GM18951 (cell line): ENCODE results near the gene THY1.

Experiments
- POLR2A ChIP-seq: IDR thresholded peaks from 4 replicates; pipeline ENCODE4 v1.6.1; 2011; ENCODE audit warnings: mild to moderate bottlenecking; ENCODE audit not compliant: insufficient read length, insufficient read depth; ENCODE audit errors: extremely low read depth
- in situ Hi-C: fragments of 300-500 bp; cut with MboI; formaldehyde crosslinking; loops from one replicate; pipeline ENCODE4 v1.12.0; 2022; ENCODE audit warnings: low sequenced_read_pairs, mixed read lengths, inconsistent platforms; ENCODE audit not compliant: unreplicated experiment

The THY1 gene

DNA sequence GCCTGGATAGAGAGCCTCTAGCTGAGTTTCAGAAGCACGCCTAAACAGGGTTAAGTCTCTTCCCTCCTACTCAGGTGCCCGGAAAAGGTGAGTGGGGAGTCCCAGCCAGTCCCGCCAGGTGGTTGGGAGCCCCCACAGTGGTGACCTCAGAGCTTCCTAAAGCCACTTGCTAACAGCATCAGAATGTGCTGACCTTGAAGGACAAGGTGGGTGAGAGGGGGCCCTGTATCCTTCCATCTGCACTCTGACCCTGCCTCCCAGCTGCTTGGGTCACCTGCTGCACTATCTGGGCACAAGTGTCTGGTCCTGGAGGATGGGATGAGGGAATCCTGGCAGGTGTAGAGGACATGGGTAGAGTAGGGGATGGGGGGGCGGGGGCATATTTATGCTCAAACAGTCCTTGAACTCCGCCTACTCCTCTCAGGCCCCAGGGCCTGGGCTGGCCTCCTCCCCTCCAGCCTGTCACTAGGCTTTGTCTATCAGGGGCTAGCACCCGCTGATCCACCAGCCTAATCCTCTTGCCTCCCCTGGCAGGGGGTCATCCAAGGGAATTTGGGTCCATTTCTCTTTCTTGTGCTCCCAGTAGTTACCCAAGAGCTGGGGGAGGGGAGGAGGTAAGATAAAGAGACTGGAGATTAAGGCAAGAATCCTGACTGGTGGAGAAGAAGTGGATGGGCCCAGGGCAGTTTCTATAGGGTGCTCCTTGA, 44.9 kb downstream of the THY1 start:
- in situ Hi-C loops: no loop called here
- no peak for TF ChIP-seq POLR2A

DNA sequence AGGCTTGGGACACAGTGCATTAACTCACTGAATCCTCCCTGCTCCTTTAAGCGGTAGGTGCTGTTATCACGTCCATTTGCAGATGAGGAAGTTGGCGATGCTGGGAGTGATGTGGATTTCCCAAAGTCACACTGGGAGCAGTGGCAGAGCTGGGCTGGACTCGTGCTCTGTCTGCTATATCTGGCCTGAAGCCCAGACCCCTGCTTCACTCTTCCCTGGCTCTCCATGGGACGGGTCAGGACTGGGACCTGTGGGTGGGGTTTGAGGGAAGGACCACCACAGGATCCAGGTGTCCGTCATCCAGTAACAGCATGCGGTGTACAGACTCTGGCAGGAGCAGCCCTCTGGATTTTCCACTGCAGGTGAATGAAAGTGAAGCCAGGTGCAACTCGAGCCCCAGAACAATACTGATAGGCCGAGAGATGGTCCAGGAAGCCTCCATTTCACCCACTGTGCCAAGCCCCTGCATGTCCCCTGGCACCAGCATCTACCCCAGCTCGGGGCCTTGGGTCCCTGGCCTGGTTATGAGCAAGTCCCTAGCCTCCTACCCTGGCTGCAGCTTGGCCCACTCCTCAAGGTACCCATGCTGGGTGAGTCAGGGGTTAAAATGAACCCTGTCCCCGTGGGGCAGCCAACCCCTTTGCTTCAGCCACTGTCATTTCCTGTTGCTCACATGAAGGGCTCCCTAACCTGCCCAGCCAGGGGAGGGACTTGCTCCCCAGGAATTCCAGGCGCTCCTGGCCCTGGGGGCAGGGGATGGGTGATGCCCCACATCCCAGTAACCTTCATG, 45.7 kb downstream of the THY1 start:
- in situ Hi-C loops: no loop called here
- no peak for TF ChIP-seq POLR2A

DNA sequence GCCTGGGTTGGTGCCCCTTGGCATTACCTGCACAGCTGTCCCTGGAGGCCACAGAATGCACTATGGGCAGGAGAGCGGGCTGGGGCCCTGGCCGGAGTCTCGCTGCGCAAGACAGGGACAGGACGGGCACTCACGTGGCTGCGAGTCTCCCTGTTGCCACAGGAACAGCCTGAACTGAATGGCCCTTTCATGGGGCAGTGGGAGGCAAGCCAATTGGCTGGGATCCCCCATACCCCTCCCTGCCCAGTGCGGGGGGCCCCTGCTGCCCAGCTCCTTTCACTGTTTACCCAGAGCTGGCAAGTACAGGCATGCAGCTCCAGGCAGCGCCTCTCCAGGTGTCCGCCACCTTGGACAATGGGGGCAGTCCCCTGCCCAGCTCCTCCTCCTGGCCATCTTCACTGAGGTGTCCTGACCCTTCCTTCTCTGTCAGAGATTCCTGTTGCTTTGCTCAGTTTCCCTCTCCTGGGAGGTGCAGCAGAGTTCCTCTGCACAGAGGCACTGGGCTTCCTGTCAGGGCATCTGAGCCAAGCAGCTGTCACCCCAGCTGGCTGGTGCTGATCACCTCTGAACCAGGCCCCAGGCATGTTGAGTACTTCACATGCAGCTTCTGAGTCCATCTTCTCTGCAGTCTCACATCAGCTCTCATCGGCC, 46.6 kb downstream of the THY1 start:
- no peak for TF ChIP-seq POLR2A
- in situ Hi-C loops: no loop called here

DNA sequence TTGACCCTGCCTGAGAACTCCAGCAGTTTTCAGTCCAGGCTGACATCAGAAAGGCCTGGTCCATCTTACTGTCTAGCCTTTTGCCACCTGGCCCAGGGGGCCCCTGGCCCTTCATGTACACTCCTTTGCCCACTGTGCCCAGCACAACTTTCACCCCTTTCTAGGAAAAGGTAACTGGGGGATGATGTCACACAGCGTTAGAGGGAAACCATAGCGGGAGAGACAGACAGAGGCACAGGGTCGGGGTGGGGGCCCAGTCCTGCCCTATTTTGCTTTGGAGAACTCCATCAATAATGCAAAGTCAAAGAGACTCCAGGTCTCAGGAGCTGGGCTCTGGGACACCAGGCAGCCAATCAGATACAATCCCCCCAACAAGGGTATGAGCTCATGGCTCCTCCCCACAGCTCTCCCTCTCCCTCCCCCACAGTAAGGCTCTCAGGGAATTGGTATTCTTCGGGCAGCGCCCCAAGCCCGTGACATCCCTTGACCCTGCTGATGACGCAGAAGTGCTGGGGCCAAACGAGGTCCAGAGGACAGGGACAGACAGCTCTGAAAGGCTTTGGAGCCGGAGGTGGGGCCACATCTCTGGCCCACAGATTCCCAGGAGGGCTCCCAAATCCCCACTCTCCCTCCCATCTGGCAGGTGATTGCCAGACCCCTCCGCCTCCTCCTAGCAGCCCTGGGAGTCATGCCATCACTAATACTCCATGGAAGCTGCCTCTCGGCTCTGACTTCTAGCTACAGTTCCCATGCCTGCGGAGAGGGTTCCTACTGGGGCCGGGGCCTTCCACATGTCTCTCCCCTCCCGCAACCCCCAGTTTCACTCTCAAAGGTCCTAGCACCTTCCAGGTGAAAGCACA, 47.4 kb downstream of the THY1 start:
- TF ChIP-seq POLR2A: no peak
- in situ Hi-C loops: no loop called here

DNA sequence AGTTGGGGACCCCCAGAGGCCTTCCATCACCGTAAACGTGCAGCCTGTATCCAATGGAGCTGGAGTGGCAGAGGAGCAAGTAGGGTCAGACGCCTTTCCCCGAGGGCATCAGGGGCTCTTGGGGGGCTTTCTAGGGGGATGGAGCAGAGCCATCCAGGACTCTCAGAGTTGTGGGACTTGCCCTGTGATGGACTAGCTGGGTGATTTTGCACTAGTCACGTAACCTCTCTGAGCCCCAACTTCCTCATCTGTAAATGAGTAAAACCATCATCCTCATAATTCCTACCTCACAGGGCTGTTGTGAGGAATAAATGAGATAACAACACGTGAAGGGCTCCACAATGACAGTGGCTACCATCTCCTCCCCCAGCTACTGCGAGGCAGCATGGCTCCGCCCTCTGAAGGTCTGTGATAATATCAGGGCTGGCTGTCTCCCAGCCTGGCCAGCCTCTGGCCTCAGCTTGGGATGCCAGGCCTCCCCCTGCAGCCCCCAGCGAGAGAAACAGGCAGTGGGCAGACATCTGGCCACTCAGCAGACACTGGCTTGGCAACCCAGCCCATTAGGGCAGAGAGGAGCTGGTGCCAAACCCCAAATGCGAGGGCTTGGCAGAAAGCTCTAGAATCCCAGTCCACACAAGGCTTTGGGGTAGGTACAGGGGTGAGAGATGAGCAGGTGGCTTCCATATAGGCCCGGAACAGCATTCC, 48.2 kb downstream of the THY1 start:
- no peak for TF ChIP-seq POLR2A
- in situ Hi-C loops: no loop called here

DNA sequence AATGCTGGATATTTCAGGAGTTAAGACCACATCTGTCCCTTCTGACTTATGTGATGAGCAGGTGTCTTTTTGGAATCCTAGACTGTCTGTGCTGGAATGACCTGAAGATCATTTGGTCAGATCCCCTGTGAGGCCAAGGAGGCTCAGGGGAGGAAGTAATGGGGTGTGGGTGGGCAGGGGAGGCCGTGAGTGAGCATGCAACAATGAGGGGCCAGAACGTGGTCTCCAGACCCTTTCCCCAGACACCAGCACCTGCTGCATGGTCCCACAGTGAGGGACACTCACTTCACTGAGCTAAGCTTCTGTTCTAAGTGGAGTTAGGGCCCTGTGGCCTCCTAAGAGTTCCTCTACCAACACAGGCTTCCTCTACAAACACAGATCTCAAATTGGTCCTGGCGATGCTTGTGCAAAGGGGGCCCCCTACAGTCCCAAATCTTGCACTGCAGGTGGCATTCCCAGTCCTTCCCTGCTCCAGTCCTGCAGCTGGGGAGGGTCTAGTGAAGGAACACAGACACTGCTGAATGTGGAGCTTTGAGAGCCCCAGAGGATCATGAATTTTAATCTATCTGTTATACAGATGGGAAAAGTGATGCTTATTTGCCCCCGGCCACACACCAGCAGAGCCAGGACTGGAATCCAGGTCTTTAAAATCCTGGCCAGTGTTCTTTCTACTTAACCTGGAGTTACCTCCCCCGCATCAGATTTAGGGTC, 48.9 kb downstream of the THY1 start:
- in situ Hi-C loops: no loop called here
- TF ChIP-seq POLR2A: no peak

DNA sequence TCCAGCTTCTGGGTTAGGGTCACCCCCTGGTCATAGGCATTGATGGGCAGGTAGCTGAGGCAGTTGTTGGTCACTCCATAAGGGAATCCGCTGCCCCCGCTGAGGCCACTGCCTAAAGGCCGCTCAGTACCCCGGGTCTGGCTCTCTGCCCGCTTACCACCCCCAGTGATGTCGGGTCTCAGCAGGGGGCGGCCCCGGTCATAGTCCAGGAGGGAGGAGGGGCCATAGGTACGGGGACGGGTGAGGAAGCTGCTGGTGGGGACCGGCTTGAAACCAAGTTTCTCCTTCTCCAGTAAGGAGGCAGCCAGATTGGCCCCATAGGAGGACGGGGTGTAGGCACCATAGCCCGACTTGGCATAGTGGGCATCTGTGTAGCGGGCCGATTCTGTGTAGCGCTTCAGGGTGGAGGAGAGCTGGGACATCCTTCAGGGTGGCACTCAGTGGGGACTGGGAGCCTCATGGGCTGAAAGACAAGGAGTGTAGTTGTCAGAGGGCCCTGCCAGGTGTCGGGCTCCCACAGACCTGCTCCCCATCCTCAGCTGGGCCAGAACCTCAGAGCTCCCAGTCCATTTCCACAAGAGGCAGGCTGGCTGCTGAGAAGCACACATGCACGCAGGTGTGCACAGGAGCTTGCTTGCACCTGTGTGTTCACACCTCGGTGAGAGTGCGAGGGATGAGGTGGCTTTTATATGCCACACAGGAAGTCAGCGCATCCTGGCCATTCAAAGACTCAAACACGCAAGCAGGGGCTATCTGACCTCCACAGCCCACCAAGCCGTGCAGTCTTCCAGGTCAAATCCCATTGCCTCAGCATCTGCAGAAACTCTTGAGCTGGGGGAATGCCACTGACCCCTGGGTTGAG, 49.7 kb downstream of the THY1 start:
- in situ Hi-C loops: no loop called here
- no peak for TF ChIP-seq POLR2A

DNA sequence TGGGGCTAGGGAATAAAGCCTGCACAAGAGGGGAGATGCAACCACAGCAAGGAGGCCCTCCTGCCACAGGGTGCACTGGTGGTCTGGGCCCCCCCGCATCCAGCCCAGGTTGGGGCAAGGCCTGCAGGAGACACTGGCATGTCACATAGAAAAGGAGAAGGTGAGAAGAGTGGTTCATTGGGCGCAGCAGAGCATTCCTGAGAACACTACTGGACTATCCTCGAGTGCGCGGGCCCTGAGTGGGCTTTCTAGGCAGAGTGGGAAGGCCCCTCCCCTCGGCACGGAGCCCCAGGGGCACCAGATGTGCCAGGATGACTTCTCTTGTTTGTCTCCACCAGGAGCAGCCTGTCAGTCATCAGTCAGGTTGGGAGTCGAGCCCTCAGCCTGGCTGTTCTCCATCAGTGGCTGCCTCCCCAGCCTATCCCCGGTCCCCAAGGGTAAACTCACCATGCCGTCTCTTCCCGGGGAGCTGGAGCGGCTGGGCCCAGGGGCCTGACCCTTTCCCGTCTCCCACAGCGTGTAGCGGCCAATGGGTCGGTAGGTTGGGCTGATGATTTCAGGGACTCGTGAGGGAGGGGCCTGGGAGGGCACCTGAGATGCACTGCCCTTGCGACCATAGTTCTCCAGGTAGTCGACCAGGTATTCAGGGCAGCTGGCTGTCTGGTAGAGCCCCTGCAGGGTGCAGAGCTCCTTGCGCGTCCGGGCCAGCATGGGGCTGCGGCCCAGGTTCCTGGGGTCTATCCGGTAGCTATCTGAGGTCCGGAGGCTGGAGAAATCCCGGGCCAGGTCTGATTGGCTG, 50.5 kb downstream of the THY1 start:
- in situ Hi-C loops: no loop called here

DNA sequence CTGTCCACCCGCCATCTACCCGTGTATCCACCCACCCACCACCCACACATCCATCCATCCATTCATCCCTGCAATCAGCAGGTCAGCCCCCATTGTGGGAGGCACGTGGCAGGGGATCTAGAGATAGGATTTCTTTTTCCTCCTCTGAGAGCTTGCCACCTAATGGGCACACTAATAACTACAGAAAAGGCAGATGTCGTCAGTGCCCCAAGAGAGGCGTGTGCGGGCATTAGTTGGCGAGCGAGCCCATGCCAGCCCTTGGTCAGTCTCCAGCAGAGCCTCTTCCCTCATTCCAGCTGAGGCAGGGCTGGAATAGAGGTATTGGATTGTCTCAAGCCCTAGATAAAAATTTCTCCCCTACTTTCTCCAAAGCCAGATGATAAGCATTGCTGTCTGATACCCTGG, 51.2 kb downstream of the THY1 start:
- TF ChIP-seq POLR2A: no peak
- in situ Hi-C loops: no loop called here

More for the DNA sequence above, 50.5 kb downstream of the THY1 start:
- TF ChIP-seq POLR2A: no peak

DNA sequence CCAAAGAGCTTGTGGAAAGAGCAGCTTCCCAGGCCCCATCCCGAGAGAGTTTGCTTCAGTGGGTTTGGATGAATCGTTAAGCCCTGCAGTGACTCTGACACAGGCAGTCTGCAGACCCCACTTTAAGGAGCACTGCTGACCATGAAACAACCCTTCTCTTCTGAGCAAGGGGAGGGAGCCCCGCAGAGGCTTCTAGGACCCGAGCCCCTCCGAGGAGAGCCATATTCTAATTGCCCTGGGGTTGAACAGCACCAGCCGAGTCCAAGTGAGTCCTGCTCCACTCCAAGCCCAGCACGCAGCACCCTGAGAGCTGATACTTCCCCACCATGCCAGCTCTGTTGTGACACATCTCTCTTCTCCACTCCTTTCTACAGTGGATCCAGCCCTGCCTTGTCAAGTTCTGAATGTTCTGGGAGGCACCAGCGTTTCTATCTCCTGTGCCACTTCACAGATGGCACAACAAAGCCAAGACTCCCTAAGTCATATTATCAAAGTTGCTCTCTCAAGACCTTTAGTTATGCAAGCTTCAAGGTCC, 51.8 kb downstream of the THY1 start:
- in situ Hi-C loops: no loop called here
- TF ChIP-seq POLR2A: no peak
